ENCODE results near the gene RAB5B.
"Not testable (repeated sequence)": the region's sequence is repeated elsewhere in the genome, so short reads cannot be mapped to it uniquely, and the experiment has no call there.

The RAB5B gene

GRCh38 chr12:55982319-55982936, 8.6 kb downstream of the RAB5B start:
- Histone ChIP-seq H3K27ac (no peak overlapping the region), H3K36me3 (replicated peaks) (peaks cover 44% of the 10 kb centered on the region), H3K27me3 (replicated peaks) (no peaks in the 10 kb centered on the region), H3K4me3 (ENCODE audit: low read depth, low read length) (no peak overlapping the region)
- TF ChIP-seq, protein P1, sequence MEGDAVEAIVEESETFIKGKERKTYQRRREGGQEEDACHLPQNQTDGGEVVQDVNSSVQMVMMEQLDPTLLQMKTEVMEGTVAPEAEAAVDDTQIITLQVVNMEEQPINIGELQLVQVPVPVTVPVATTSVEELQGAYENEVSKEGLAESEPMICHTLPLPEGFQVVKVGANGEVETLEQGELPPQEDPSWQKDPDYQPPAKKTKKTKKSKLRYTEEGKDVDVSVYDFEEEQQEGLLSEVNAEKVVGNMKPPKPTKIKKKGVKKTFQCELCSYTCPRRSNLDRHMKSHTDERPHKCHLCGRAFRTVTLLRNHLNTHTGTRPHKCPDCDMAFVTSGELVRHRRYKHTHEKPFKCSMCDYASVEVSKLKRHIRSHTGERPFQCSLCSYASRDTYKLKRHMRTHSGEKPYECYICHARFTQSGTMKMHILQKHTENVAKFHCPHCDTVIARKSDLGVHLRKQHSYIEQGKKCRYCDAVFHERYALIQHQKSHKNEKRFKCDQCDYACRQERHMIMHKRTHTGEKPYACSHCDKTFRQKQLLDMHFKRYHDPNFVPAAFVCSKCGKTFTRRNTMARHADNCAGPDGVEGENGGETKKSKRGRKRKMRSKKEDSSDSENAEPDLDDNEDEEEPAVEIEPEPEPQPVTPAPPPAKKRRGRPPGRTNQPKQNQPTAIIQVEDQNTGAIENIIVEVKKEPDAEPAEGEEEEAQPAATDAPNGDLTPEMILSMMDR (IDR thresholded peaks at IDR 0.05; ENCODE audit: low read depth, low read length, missing control alignments): no peak
- DNase-seq: no peak
- in situ Hi-C loops (cut with HindIII; ENCODE audit: low pct_ligation_motif_present, low sequenced_read_pairs): no loop called here

GRCh38 chr12:55983232-55983842, 9.5 kb downstream of the RAB5B start:
- Histone ChIP-seq H3K36me3 (replicated peaks) (peaks cover 51% of the 10 kb centered on the region), H3K27ac (no peak overlapping the region), H3K27me3 (replicated peaks) (no peaks in the 10 kb centered on the region), H3K4me3 (ENCODE audit: low read depth, low read length) (no peak overlapping the region)
- in situ Hi-C loops (cut with HindIII; ENCODE audit: low pct_ligation_motif_present, low sequenced_read_pairs): no loop called here
- DNase-seq: no peak
- TF ChIP-seq, protein P1 (IDR thresholded peaks at IDR 0.05; ENCODE audit: low read depth, low read length, missing control alignments): no peak

DNA sequence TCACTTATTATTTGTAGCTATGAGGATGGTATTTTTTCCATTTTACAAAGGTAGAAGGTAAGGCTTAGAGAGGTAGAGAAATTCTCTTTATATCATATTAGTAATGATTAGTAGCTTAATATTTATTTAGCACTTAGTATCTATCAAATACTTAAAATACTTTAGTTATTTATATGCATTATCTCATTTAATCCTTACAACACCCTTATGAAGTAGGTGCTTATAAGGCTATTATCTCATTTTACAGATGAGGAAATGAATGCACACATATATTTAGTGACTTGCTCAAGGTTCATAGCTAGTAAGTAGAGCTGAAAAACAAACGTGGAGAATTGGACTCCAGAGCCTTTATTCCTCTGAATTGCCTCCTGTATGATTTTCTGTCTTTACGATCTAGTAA, 11.0 kb downstream of the RAB5B start:
- peaks cover 55% of the 10 kb centered on the region for H3K36me3 ChIP-seq (replicated peaks)
- TF ChIP-seq, protein P1 (IDR thresholded peaks at IDR 0.05; ENCODE audit: low read depth, low read length, missing control alignments): no peak
- in situ Hi-C loops (cut with HindIII; ENCODE audit: low pct_ligation_motif_present, low sequenced_read_pairs): no loop called here
- H3K27ac ChIP-seq: no peak overlapping the region
- no peak for DNase-seq
- H3K27me3 ChIP-seq (replicated peaks): no peaks in the 10 kb centered on the region
- no peak overlapping the region for H3K4me3 ChIP-seq (ENCODE audit: low read depth, low read length)

DNA sequence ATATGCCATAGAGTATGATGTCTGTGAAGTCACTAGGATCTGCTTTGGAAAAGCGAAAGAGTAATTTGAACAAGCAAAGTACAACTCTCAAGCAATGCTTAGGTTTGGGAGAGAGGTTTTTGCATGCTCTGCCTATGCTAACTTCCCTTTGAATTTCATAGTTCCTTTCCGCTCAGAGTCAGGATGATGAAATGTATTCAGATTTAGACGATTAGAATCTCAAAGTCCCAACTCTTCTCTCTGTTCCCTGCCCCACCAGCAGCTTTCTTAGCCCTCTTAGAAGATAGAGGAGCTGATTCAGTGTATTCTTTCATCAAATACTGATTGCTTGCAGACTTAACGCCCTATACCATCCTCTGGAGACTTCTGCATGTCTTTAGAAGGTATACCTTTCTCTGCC, 11.5 kb downstream of the RAB5B start:
- in situ Hi-C loops (cut with HindIII; ENCODE audit: low pct_ligation_motif_present, low sequenced_read_pairs): no loop called here
- Histone ChIP-seq H3K36me3 (replicated peaks) (peaks cover 57% of the 10 kb centered on the region), H3K27ac (no peak overlapping the region), H3K27me3 (replicated peaks) (no peaks in the 10 kb centered on the region), H3K4me3 (ENCODE audit: low read depth, low read length) (no peak overlapping the region)
- TF ChIP-seq, protein P1 (IDR thresholded peaks at IDR 0.05; ENCODE audit: low read depth, low read length, missing control alignments): no peak
- DNase-seq: no peak

GRCh38 chr12:55985976-55986375, 12.1 kb downstream of the RAB5B start:
- H3K36me3 ChIP-seq (replicated peaks): peaks cover 57% of the 10 kb centered on the region
- H3K27me3 ChIP-seq (replicated peaks); H3K27ac ChIP-seq; DNase-seq; in situ Hi-C loops (cut with HindIII; ENCODE audit: low pct_ligation_motif_present, low sequenced_read_pairs); H3K4me3 ChIP-seq (ENCODE audit: low read depth, low read length): not testable (repeated sequence)

- no peak overlapping the region for H3K27ac ChIP-seq
- no peak for DNase-seq
- peaks cover 70% of the 10 kb centered on the region for H3K36me3 ChIP-seq (replicated peaks)
- TF ChIP-seq, protein P1 (IDR thresholded peaks at IDR 0.05; ENCODE audit: low read depth, low read length, missing control alignments): no peak
- H3K4me3 ChIP-seq (ENCODE audit: low read depth, low read length): no peak overlapping the region
- no peaks in the 10 kb centered on the region for H3K27me3 ChIP-seq (replicated peaks)
- in situ Hi-C loops (cut with HindIII; ENCODE audit: low pct_ligation_motif_present, low sequenced_read_pairs): no loop called here
Observed at GRCh38 chr12:55991110-55991509, 17.2 kb downstream of the RAB5B start.

Measured in brain microvascular endothelial cell (primary cell).